KBM-7 (cell line): Measurements from ENCODE around the gene CCDC8.
"Not testable (repeated sequence)": the region's sequence is repeated elsewhere in the genome, so short reads cannot be mapped to it uniquely, and the experiment has no call there.

Experiments used
- DNase-seq: peaks from one replicate; pipeline ENCODE4 v3.0.0-alpha.2; 2015
- in situ Hi-C: fragments of 300-500 bp; cut with MboI; formaldehyde crosslinking; loops from 2 replicates; pipeline ENCODE4 v1.14.3; 2020; ENCODE audit warnings: low sequenced_read_pairs, low pct_unique_long_range_greater_than_20kb, mixed read lengths

Gene CCDC8

GRCh38 chr19:46386996-46387712, 26.2 kb downstream of the CCDC8 start:
- DNase-seq = no peak
- in situ Hi-C loops = no loop called here

- no peak for DNase-seq
- in situ Hi-C loops = no loop called here
These were observed 27.2 kb downstream of the CCDC8 start for GRCh38 chr19:46386151-46386550.

DNA sequence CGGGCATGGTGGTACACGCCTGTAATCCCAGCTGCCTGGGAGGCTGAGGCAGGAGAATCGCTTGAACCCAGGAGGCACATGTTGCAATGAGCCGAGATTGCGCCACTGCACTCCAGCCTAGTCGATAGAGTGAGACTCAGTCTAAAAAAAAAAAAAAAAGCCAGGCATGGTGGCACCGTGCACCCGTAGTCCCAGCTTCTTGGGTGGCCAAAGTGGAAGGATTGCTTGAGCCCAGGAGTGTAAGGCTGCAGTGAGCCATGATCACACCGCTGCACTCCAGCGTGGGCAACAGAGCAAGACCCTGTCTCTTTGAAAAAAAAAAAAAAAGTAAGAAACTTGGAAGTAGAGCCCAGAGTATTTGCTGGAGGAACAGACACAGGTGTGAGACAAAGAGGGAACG, 27.7 kb downstream of the CCDC8 start:
- no peak for DNase-seq
- in situ Hi-C loops = no loop called here

GRCh38 chr19:46384396-46384795, 29.0 kb downstream of the CCDC8 start:
- in situ Hi-C loops = no loop called here
- DNase-seq = no peak

DNA sequence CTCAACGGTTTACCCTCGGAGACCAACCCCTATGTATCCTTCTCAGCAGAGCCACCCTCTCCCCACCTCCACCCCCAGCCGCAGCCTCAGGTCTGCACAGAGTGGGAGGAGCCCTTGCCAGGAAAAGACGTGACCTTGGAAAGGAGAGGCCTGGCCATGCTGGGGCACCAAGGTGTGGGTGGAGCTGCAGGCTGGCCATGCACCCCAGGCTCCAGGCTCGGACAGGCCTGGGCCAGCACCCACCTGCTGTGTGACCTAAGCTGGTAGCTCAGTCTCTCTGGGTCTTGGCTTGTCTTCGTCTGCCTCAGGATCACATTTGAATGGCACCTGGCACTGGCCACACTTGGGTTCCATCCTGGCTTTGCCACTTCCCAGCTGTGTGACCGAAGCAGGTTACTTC, 29.5 kb downstream of the CCDC8 start:
- in situ Hi-C loops = no loop called here
- no peak for DNase-seq

DNA sequence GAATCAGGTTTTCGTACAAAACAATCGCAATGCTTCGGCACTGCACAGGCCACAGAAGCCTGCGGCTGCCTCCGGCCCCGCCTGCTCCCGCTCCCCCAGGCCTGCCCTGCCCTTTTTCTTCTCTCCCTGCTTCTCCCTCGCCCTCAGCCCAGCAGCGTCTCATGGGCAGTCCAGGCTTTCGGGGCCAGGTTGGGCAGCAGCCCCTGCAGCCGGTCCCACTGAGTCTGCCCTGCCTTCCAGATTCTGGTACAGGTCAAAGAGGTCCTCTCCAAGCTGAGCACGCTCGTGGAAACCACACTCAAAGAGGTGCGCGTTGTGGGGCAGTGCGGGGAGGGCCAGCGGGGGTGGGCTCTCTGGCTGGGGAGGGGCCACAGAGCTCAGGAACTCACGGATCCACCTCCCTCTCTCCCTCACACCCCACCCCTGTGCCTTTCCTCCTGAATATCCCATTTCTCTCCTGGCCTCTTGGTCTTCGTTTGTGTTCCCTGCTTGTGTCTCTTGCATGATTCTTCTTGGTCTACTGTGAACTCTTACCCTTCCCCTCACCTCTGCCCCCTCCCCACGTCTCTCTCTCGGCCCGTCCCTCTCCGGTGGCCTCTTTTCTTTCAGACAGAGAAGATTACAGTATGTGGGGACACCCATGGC, 30.1 kb downstream of the CCDC8 start:
- no peak for DNase-seq

DNA sequence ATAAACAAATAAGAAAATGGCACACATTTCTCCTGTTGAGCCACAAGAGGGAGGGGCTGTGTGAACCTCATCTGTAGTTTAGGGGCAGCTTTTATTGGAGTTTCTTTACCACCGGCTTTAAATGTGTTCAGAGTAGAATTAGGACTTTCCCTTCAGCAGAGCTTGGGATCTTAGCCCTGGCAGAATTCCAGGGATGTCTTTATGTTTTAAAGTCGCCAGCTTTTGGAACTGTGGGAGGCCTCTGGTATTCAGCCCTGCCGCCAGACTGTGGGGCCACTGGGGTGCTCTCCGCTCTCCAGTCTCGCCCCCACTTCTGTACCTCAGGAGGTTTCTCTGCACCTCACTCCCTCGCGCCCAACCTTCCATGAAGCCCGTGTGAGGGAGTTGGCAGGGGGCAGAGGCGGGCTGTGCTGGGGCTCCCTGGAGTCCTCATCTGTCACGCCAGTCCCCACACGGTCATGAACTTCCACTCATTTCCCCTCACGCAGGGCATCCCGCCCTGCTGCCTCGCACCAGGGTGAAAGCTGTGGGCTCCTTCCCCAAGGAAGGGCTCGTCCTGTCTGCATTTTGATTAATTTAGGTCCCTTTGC, 31.5 kb downstream of the CCDC8 start:
- in situ Hi-C loops = no loop called here

More for the DNA sequence above, 30.1 kb downstream of the CCDC8 start:
- in situ Hi-C loops = no loop called here

DNA sequence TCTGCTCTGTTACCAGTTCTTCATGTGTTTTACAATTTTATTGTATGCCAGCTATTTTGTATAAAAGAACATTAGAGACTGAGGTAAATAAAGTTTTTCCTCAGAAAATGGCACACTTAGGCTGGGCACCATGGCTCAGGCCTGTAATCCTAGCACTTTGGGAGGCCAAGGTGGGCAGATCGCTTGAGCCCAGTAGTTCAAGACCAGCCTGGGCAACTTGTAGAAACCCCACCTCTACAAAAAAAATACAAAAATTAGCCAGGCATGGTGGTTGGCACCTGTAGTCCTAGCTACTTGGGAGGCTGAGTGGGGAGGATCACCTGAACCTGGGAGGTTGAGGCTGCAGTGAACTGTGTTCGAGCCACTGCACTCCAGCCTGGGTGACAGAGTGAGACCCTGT, 32.0 kb downstream of the CCDC8 start:
- in situ Hi-C loops = no loop called here
- DNase-seq = no peak

More for the DNA sequence above, 31.5 kb downstream of the CCDC8 start:
- no peak for DNase-seq

DNA sequence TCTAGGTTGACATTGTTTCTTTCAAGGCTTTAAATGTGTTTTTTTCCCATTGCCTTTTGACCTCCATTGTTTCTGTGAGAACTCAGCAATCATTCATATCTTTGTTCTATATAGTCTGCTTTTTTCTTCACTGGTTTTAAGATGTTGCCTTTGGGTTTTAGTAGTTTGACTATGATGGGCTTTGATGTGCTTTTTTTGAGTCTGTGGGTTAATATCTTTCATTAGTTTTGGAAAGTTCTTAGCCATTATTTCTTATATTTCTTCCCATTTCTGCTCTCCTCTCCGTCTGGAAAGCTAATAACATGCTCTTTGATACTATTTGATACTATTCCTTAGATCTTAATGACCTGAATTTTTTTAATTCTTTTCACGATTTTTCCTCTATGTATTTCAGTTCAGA, 32.7 kb downstream of the CCDC8 start:
- in situ Hi-C loops = no loop called here
- DNase-seq = no peak

DNA sequence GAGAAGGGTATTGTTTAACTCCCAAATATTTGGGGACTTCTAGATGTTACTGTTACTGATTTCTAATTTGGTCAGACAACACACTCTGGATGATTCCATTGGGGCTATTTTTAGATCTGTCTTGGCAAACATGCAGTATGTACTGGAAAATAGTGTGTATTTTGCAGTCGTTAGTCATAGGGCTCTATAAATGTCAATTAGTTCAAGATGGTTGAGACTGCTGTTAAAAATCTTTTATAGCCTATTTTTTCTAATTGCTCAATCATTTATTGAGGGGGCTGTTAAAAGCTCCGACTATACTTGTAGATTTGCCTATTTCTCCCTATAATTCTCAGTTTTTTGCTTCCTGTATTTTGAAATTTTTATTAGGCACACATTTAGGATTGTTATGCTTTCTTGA, 35.1 kb downstream of the CCDC8 start:
- no peak for DNase-seq
- in situ Hi-C loops = no loop called here

- in situ Hi-C loops = no loop called here
- no peak for DNase-seq
These were observed 36.9 kb downstream of the CCDC8 start for GRCh38 chr19:46376241-46377153.

DNA sequence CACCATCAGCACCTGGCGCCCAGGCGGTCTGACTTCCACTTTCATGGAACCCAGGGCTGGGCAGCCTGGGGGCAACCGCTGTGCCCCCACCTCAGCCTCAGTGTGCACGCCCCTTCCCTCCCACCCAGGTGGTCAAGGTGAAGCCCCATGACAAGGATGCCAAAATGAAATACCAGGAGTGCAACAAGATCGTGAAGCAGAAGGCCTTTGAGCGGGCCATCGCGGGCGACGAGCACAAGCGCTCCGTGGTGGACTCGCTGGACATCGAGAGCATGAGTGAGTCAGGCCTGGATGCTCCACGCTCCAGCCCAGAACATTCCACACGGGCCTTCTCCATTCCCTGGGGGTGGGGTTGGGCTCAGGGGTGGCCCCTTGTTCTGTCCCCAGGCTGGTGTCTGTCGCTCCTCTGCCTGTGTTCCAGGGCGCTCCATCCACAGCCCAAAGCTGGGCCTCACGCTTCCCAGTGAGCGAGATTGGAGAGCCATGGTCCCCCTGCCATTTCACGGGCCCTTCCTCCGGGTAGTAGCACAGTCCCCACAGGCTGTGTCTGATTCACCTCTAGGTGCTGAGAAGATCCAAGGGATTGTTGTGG, 37.8 kb downstream of the CCDC8 start:
- DNase-seq, in situ Hi-C loops: not testable (repeated sequence)

DNA sequence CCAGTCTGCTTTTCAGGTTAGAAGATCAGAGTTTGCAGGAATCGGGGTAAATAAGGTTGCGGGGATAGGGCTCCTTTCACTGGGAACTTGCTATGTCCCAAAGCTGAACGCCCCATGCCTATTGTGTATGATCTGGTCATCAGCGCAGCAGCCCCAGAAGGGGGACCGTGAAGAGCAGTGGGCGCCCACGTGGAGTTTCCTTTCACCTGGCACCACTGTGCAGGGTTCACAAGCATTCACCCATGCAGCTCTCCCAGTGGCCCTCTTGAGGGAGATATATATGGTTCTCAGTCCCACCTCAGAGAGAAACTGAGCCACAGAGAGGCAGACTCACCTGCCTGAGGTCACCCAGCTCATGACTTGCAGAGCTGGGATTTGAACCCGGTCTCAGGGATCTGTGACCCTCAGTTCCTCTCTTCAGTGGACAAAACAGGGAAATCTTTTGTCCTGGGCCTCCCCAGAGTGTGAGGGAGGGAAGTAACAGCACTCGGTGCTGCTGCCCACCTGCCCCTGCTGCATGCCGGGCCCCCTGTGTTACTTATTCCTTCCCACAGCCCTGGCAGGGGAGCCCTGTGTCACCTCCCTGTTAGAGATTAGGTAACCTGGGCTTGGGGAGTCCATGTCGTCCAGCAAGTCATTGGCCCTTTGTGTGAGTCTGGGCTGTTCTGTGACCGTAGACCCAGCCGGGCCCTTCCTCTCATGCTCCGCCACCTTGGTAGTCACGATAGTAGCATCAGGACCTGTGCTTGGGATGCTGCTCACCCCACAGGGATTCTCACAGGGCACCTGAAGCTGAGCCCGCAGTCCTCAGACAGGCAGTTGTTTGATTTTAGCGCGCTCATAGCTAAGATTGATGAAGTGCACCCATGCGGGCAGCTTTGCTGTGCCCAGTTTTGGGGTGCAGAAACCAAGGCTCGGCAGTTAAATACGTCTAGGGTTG, 38.6 kb downstream of the CCDC8 start:
- no peak for DNase-seq
- in situ Hi-C loops = no loop called here

DNA sequence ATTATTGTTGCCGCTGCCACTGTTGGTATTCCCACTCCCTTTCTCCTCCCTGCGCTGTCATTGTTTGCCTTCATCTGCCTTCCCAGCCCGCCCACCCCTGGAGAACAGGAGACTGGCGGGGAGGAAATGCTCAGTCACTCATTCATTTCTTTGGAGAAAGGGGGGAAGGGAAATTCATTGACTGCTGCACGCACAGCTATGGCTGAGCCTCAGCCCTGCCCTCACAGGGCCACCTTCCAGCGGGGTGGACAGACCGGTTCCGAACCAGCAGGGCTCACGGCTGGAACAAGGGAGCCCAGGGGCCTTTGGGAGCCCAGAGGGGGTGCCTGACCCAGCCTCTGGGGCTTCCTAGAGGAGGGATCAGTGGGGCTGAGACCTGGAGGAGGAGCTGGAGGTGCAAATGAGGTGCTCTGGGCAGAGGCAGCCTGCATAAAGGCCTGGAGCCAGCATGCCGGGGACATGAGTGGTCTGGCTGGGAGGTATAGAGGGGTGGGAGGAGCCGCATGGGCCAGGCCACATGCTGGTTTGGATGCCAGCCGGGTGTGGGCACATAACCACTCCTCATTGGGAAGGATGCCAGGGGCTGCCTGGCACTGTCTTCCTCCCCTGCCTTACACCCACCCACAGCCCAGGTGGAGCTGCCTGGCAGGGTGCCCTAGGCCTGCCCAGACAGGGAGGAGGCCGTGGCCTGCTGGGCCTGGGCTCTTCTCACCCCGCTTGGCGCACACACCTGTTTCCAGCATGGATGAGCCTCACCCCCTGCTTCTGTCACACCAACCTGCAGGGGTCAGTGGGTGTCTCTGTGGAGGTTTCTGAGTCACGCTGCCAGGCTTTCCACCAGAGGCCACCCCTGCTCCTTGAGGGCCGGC, 39.6 kb downstream of the CCDC8 start:
- no peak for DNase-seq
- in situ Hi-C loops = no loop called here

DNA sequence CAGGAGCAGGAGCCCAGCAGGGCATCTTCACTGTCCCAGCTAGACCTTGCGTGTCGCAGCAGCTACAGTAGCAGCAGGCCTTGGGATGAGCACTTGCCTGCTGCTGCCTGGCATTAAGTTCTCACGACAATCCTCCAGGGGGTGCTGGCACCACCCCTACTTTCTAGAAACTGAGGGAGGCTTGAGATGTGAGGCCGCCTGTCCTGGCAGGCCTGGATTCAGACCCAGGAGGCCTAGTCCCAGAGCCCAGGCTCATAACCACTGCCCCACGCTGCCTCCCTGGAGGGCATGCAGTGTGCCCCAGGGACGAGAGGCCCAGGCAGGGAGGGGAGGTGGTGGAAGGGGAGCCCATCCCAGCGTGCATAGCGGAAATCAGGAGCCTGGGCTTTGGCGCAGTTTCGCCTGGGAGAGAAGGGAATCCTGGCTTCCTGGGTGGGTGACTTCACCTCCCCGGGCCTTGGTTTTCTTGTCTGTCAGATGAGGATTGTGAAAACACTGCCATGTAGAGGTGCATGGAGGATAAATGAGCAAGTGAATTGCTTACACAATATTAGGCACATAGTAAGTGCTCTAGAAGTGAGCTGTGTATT, 40.4 kb downstream of the CCDC8 start:
- no peak for DNase-seq

DNA sequence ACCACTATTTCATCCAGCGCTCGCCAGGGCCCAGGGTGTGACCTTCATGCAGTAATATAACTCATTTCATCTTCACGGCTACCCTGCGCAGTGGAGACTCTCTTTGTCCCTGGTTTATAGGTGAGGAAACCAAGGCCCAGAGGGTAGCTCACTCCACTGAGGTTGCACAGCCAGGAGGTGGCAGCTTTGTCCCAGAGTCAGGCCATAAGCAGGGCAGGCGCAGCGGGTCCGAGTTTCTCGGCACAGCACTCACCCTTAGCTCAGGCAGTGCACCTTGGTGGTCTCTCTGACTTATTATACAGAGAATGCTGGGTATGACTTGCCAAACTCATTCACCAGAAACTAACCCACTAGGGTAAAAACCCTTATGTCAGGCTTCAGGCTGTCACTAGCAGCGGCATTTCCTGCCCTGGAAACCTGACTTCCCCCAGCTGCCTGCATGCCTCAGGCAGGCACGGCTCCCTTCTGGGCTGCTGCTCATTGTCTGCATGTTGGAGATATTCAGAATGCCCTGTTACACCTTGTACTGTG, 41.9 kb downstream of the CCDC8 start:
- DNase-seq = no peak
- in situ Hi-C loops = no loop called here

More for the DNA sequence above, 40.4 kb downstream of the CCDC8 start:
- in situ Hi-C loops = no loop called here

GRCh38 chr19:46369817-46370216, 43.5 kb downstream of the CCDC8 start:
- no peak for DNase-seq
- in situ Hi-C loops = no loop called here
